Chondrocyte (in vitro differentiated cells): Measurements from ENCODE around the gene TRIM67. TPM values are rescaled to one million over a fixed set of nuclear protein-coding genes. Genes with fewer than 3 reads are reported as not detected.
A peak's percentile ranks its signal among the peaks of the same experiment; 100 is the strongest.

Source experiments
- DNase-seq: peaks from one replicate; pipeline ENCODE4 v3.0.0; 2021; ENCODE audit warnings: mixed read lengths, low spot score
- H3K27ac Mint-ChIP-seq: one replicate; pipeline ENCODE4 v1.8.0; 2021; ENCODE audit warnings: mild to moderate bottlenecking, moderate library complexity, mixed read lengths; ENCODE audit not compliant: unreplicated experiment
- H3K27me3 Mint-ChIP-seq: 2 replicates; pipeline ENCODE4 v1.8.0; 2021; ENCODE audit warnings: low read depth, mixed read lengths
- H3K36me3 Mint-ChIP-seq: 2 replicates; pipeline ENCODE4 v1.8.0; 2021; ENCODE audit warnings: low read depth, mixed read lengths
- H3K4me1 Mint-ChIP-seq: 2 replicates; pipeline ENCODE4 v1.8.0; 2021; ENCODE audit warnings: low read depth, mild to moderate bottlenecking, mixed read lengths
- H3K4me3 Mint-ChIP-seq: one replicate; pipeline ENCODE4 v1.8.0; 2021; ENCODE audit warnings: mild to moderate bottlenecking, moderate library complexity, mixed read lengths; ENCODE audit not compliant: unreplicated experiment
- H3K9me3 Mint-ChIP-seq: 2 replicates; pipeline ENCODE4 v1.8.0; 2021; ENCODE audit warnings: low read depth, mixed read lengths
- CTCF ChIP-seq: fragments of 200-600 bp; sonication (generic); IDR thresholded peaks from 2 replicates; pipeline ENCODE4 v1.5.0; 2021; ENCODE audit warnings: antibody characterized with exemption, mild to moderate bottlenecking, moderate library complexity
- total RNA-seq: library from RNA; stranded (reverse); gene quantifications from 3 replicates; pipeline ENCODE4 v1.2.1, GENCODE V29; 2021

TRIM67 gene
- total RNA-seq, 1 donor from 2014 or later, result 1.2 TPM

DNA sequence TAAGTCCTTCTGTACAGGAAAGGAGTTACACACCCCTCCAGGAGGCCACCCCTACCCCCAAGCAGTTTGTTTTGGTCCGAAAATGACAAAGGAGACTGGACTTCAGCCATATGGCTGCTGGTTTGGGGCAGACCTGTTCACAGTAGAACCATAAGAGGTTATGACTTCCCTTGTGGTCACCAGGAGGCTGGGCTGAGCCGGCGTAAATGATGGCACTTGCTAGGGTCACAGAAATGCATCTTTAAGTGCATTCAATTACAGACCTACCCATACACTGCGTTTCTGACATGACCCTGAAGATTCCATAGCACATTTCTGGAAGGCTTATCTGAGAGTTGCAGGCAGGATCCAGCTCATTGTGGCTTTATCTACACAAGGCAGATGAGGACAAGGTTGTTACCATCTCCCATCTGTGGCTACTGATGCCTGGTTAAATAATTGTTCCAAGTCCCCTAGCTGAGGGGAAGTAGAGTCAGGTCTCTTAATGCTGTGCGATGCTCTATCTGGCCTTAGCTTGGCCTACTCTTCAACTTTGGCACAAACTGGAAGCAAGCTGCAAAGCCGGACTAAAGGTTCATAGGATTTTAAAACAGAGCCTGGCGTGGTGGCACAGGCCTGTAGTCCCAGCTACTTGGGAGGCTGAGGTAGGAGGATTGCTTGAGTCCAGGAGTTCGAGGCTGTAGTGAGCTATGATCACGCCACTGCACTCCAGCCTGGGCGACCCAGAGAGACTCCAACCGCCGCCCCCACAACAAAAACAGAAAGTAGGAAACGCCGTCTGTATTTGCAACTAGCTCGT lies 1.7 kb upstream of the TRIM67 start:
- no peak for TF ChIP-seq CTCF
- no peak overlapping the region for H3K27ac Mint-ChIP-seq
- H3K9me3 Mint-ChIP-seq, result no peaks in the 10 kb centered on the region
- DNase-seq, result no peak
- peaks cover 38% of the 10 kb centered on the region for H3K4me1 Mint-ChIP-seq
- peak overlapping the region; percentile 28 for H3K4me3 Mint-ChIP-seq
- H3K36me3 Mint-ChIP-seq, result no peaks in the 10 kb centered on the region
- H3K27me3 Mint-ChIP-seq, result peaks cover 3% of the 10 kb centered on the region

DNA sequence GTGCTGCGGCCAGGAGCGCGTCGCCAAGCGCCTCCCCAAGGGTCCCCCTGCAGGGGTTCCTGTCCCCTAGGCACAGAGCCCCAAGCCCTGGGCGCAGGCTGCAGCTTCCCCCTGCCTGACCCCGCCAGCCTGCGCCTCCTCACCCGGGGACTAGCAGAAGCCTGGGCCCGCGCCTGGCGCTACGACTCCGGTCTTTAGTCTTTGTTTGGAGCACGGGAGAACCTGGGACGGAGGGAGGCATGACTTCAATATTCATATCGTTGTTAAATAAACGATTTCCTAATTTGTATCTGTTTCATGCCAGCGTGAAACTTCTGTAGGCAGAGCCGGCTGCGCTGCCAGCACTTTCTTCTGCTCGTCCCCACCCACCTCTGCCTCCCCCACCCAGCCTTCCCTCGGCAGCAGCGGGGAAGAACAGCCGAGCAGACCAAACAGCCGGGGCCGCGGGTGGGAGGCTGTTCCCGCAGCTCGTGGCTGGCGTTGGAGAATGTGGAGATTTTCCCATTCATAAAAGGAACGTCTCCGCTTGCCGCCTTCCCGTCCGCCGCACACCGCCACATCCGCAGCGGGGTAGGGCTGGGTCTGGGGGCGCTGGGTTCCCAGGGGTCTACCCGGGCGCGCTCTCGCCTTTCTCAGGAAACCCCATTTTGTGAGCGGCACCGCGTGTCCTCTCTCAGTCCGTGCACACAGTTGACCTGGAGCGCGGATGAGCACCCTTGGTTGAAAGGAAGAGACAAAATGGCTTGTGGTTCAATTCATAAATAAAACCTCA lies 777 bp upstream of the TRIM67 start:
- H3K36me3 Mint-ChIP-seq, result no peaks in the 10 kb centered on the region
- no peak for TF ChIP-seq CTCF
- H3K4me1 Mint-ChIP-seq, result peaks cover 45% of the 10 kb centered on the region
- H3K27me3 Mint-ChIP-seq, result no peaks in the 10 kb centered on the region
- H3K9me3 Mint-ChIP-seq, result no peaks in the 10 kb centered on the region
- no peak for DNase-seq
- H3K27ac Mint-ChIP-seq, result peak overlapping the region; percentile 27
- H3K4me3 Mint-ChIP-seq, result peak overlapping the region; percentile 72

DNA sequence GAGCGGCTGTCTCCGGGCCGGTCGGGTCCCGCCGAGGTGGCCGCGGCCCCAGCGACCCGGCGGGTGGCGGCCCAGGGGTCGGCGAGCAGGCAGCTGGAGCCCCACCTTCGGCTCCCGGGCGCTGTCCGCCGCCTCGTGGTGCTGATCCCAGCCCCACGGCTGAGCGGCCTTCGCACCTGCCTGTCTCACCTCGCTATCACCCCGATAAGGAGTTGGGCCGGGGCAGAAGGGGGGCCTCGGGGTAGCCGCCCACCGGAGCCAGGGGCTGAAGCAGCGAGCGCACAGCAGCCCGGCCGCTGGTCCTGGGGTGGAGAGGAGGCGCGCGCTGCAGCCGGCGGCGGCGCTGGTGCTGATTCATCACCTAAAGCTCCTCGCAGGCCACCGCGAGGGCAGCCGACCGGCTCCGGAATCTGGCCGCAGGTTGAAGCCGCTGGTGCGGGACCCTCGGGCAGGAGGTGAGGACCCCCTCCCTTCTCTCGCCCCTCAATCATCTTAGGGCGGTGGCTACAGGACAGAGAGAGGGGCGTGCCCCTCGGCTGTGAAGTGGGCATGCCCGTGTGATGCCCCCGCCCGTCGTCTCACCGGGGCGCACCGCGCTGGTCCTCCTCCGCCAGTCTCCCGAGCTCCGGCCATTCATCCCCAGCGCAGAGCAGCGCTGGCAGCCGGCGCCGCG lies 575 bp downstream of the TRIM67 start:
- Mint-ChIP-seq H3K9me3 (no peaks in the 10 kb centered on the region), H3K4me3 (peak overlapping the region; percentile 72), H3K4me1 (peaks cover 38% of the 10 kb centered on the region), H3K27ac (no peak overlapping the region), H3K27me3 (no peaks in the 10 kb centered on the region), H3K36me3 (no peaks in the 10 kb centered on the region)
- no peak for DNase-seq
- peak; percentile 49 for TF ChIP-seq CTCF

GRCh38 chr1:231162970-231163829 lies 1.3 kb downstream of the TRIM67 start:
- Mint-ChIP-seq H3K27ac (no peak overlapping the region), H3K36me3 (no peaks in the 10 kb centered on the region), H3K9me3 (no peaks in the 10 kb centered on the region), H3K27me3 (no peaks in the 10 kb centered on the region), H3K4me1 (peaks cover 31% of the 10 kb centered on the region), H3K4me3 (peak overlapping the region; percentile 72)
- DNase-seq, result no peak
- TF ChIP-seq CTCF, result no peak
